Retina (tissue), 1 donor: ENCODE results near the gene TBX18.
A peak's percentile ranks its signal among the peaks of the same experiment; 100 is the strongest.

Experiments used
- DNase-seq: peaks from one replicate; pipeline ENCODE4 v3.0.0-alpha.2; 2016

Gene TBX18

GRCh38 chr6:84772428-84773132, 8.2 kb upstream of the TBX18 start:
- DNase-seq = peak; percentile 76

- DNase-seq = peak; percentile 76
Observed at GRCh38 chr6:84771756-84772356, 7.5 kb upstream of the TBX18 start.

GRCh38 chr6:84771125-84771755, 6.8 kb upstream of the TBX18 start:
- no peak for DNase-seq

- DNase-seq = no peak
Observed at GRCh38 chr6:84770521-84770920, 6.1 kb upstream of the TBX18 start.

- DNase-seq = no peak
Observed at GRCh38 chr6:84769306-84769705, 4.9 kb upstream of the TBX18 start.

- peak; percentile 76 for DNase-seq
Observed at GRCh38 chr6:84768442-84769174, 4.2 kb upstream of the TBX18 start.

GRCh38 chr6:84767526-84768201, 3.3 kb upstream of the TBX18 start:
- no peak for DNase-seq

- DNase-seq = peak; percentile 84
Observed at GRCh38 chr6:84766799-84767525, 2.6 kb upstream of the TBX18 start.

GRCh38 chr6:84766118-84766798, 1.9 kb upstream of the TBX18 start:
- DNase-seq = no peak

GRCh38 chr6:84763886-84764331, 489 bp downstream of the TBX18 start:
- DNase-seq = peak; percentile 78

GRCh38 chr6:84763003-84763885, 1.2 kb downstream of the TBX18 start:
- DNase-seq = peak; percentile 81

GRCh38 chr6:84762220-84763002, 2.0 kb downstream of the TBX18 start:
- no peak for DNase-seq

GRCh38 chr6:84758486-84758885, 5.9 kb downstream of the TBX18 start:
- no peak for DNase-seq

- no peak for DNase-seq
Observed at GRCh38 chr6:84756877-84757276, 7.5 kb downstream of the TBX18 start.

- no peak for DNase-seq
Observed at GRCh38 chr6:84756466-84756865, 7.9 kb downstream of the TBX18 start.

GRCh38 chr6:84753173-84753572, 11.2 kb downstream of the TBX18 start:
- no peak for DNase-seq

GRCh38 chr6:84752118-84752850, 12.1 kb downstream of the TBX18 start:
- peak; percentile 17 for DNase-seq

GRCh38 chr6:84749181-84749580, 15.2 kb downstream of the TBX18 start:
- no peak for DNase-seq

- no peak for DNase-seq
Observed at GRCh38 chr6:84748376-84748775, 16.0 kb downstream of the TBX18 start.
